Measurements from ENCODE around the gene PRKCA. TPM values are rescaled to one million over a fixed set of nuclear protein-coding genes. Genes with fewer than 3 reads are reported as not detected.

Gene PRKCA
- total RNA-seq, 1 experiment from 2014 or later = 29.5 TPM

GRCh38 chr17:66817750-66818149, 515.3 kb downstream of the PRKCA start (continued):
- TF ChIP-seq MLX (CRISPR knock-in tag; IDR thresholded peaks at IDR 0.05) (no peak), ETV6 (CRISPR knock-in tag; IDR thresholded peaks at IDR 0.05) (no peak), ZBTB43 (CRISPR knock-in tag; IDR thresholded peaks at IDR 0.05) (no peak), FOXK1 (CRISPR knock-in tag; IDR thresholded peaks at IDR 0.05) (no peak), ZNF263 (CRISPR knock-in tag; IDR thresholded peaks at IDR 0.05; ENCODE audit: low read depth) (no peak), JAZF1 (CRISPR knock-in tag; IDR thresholded peaks at IDR 0.05) (no peak), CREB1 (CRISPR knock-in tag; IDR thresholded peaks at IDR 0.05) (no peak), ZNF317 (CRISPR knock-in tag; IDR thresholded peaks at IDR 0.05; ENCODE audit: borderline replicate concordance, low read depth) (no peak), GTF2I (CRISPR knock-in tag; conservative IDR thresholded peaks at IDR 0.05) (no peak)

GRCh38 chr17:66819466-66819865, 517.1 kb downstream of the PRKCA start:
- peaks cover 25% of the 10 kb centered on the region for H3K9me3 Mint-ChIP-seq
- no peak overlapping the region for H3K27ac Mint-ChIP-seq
- no peaks in the 10 kb centered on the region for H3K4me1 Mint-ChIP-seq
- peaks cover 11% of the 10 kb centered on the region for H3K36me3 Mint-ChIP-seq
- TF ChIP-seq FOXP1 (CRISPR knock-in tag; IDR thresholded peaks at IDR 0.05; ENCODE audit: borderline replicate concordance) (no peak), NR2C2 (CRISPR knock-in tag; IDR thresholded peaks at IDR 0.05) (no peak), ESRRA (CRISPR knock-in tag; IDR thresholded peaks at IDR 0.05; ENCODE audit: borderline replicate concordance) (no peak)
- H3K4me3 Mint-ChIP-seq = no peak overlapping the region
- no peaks in the 10 kb centered on the region; the same call in 1 of the 2 replicates for H3K27me3 Mint-ChIP-seq (ENCODE audit: low read depth)
- ATAC-seq (no peak), DNase-seq (ENCODE audit: low spot score) (no peak)
- POLR2A ChIA-PET = no interaction called here
- CTCF ChIA-PET = no interaction called here

GRCh38 chr17:66822009-66822408, 519.6 kb downstream of the PRKCA start:
- POLR2A ChIA-PET = no interaction called here

More at GRCh38 chr17:66822009-66822408, 519.6 kb downstream of the PRKCA start:
- CTCF ChIA-PET = no interaction called here
- DNase-seq (ENCODE audit: low spot score) = no peak
- no peaks in the 10 kb centered on the region; the same call in 1 of the 2 replicates for H3K27me3 Mint-ChIP-seq (ENCODE audit: low read depth)
- no peak for ATAC-seq
- peaks cover 32% of the 10 kb centered on the region for H3K9me3 Mint-ChIP-seq
- H3K4me1 Mint-ChIP-seq = peaks cover 3% of the 10 kb centered on the region
- no peak overlapping the region for H3K4me3 Mint-ChIP-seq
- no peak overlapping the region for H3K27ac Mint-ChIP-seq
- TF ChIP-seq CTCF (IDR thresholded peaks at IDR 0.05) (no peak), ZNF532 (CRISPR knock-in tag; IDR thresholded peaks at IDR 0.05; ENCODE audit: borderline replicate concordance) (no peak)
- H3K36me3 Mint-ChIP-seq = peaks cover 11% of the 10 kb centered on the region

Data from WTC11 (cell line).